Loucy (cell line): ENCODE data around the gene C4BPB.

Experiments
- H2AFZ ChIP-seq: fragments of 200-600 bp; sonication (generic); 2 replicates; pipeline ENCODE4 v1.6.0; 2016; ENCODE audit warnings: antibody characterized with exemption, mild to moderate bottlenecking, low read length, moderate library complexity
- H3F3A ChIP-seq: fragments of 200-600 bp; 2 replicates; pipeline ENCODE4 v1.6.0; 2016; ENCODE audit warnings: antibody characterized with exemption, low read depth, mild to moderate bottlenecking
- H3K27me3 ChIP-seq: fragments of 200-600 bp; sonication (generic); 2 replicates; pipeline ENCODE4 v1.6.1; 2014; ENCODE audit warnings: low read length, mild to moderate bottlenecking; ENCODE audit not compliant: insufficient read depth, poor library complexity, severe bottlenecking
- H3K36me3 ChIP-seq: fragments of 200-600 bp; sonication (generic); 2 replicates; pipeline ENCODE4 v1.6.1; 2016; ENCODE audit warnings: low read length; ENCODE audit not compliant: insufficient read depth
- H3K4me1 ChIP-seq: fragments of 200-600 bp; sonication (generic); 2 replicates; pipeline ENCODE4 v1.5.1; 2014; ENCODE audit warnings: low read length, mild to moderate bottlenecking; ENCODE audit not compliant: insufficient read depth, poor library complexity, severe bottlenecking
- H3K4me2 ChIP-seq: fragments of 200-600 bp; sonication (generic); 2 replicates; pipeline ENCODE4 v1.6.0; 2014; ENCODE audit warnings: antibody characterized with exemption, low read length, low read depth, mild to moderate bottlenecking; ENCODE audit not compliant: poor library complexity, severe bottlenecking
- H3K4me3 ChIP-seq: fragments of 200-600 bp; sonication (generic); 2 replicates; pipeline ENCODE4 v1.5.1; 2014; ENCODE audit warnings: low read length, mild to moderate bottlenecking, mixed read lengths; ENCODE audit not compliant: poor library complexity, severe bottlenecking
- H3K79me2 ChIP-seq: fragments of 200-600 bp; sonication (generic); 2 replicates; pipeline ENCODE4 v1.6.1; 2014; ENCODE audit warnings: low read length; ENCODE audit not compliant: insufficient read depth
- H3K9ac ChIP-seq: fragments of 200-600 bp; sonication (generic); 2 replicates; pipeline ENCODE4 v1.6.0; 2014; ENCODE audit warnings: mild to moderate bottlenecking, low read depth, low read length, moderate library complexity; ENCODE audit not compliant: poor library complexity, severe bottlenecking
- H3K9me2 ChIP-seq: fragments of 200-600 bp; sonication (generic); replicated peaks from 2 replicates; pipeline ENCODE4 v1.6.1; 2016; ENCODE audit warnings: low read depth, low read length, mixed read lengths
- H3K9me3 ChIP-seq: fragments of 200-600 bp; sonication (generic); 2 replicates; pipeline ENCODE4 v1.6.1; 2014; ENCODE audit warnings: mild to moderate bottlenecking, antibody characterized with exemption, low read length, low read depth; ENCODE audit not compliant: insufficient read depth
- H4K20me1 ChIP-seq: fragments of 200-600 bp; sonication (generic); 2 replicates; pipeline ENCODE4 v1.6.0; 2014; ENCODE audit warnings: antibody characterized with exemption, low read length, mild to moderate bottlenecking; ENCODE audit not compliant: insufficient read depth, poor library complexity, severe bottlenecking
- CTCF ChIP-seq: fragments of 200-600 bp; sonication (generic); conservative IDR thresholded peaks from 2 replicates; pipeline ENCODE4 v1.5.1; 2014; ENCODE audit warnings: mild to moderate bottlenecking, antibody characterized with exemption, low read length
- EZH2phosphoT487 ChIP-seq: fragments of 200-600 bp; IDR thresholded peaks from 2 replicates; pipeline ENCODE4 v1.6.1; 2018; ENCODE audit warnings: antibody characterized with exemption, mild to moderate bottlenecking, moderate library complexity, borderline replicate concordance

The C4BPB gene

GRCh38 chr1:207045453-207045852 is 43.2 kb upstream of the C4BPB start:
- Histone ChIP-seq H4K20me1 (peaks cover 10% of the 10 kb centered on the region), H3F3A (no peaks in the 10 kb centered on the region), H3K4me3 (no peak overlapping the region), H3K4me2 (peak overlapping the region; percentile 68), H3K9ac (no peak overlapping the region), H3K27me3 (no peaks in the 10 kb centered on the region), H3K9me2 (no peaks in the 10 kb centered on the region), H3K79me2 (peaks cover 35% of the 10 kb centered on the region), H2AFZ (no peak overlapping the region), H3K36me3 (no peaks in the 10 kb centered on the region), H3K9me3 (no peaks in the 10 kb centered on the region), H3K4me1 (no peaks in the 10 kb centered on the region)
- TF ChIP-seq EZH2phosphoT487, result no peak
- no peak for TF ChIP-seq CTCF

GRCh38 chr1:207047505-207047904 is 41.2 kb upstream of the C4BPB start:
- peaks cover 4% of the 10 kb centered on the region for H3K4me1 ChIP-seq
- no peaks in the 10 kb centered on the region for H3K27me3 ChIP-seq
- H3K79me2 ChIP-seq, result peaks cover 37% of the 10 kb centered on the region
- H3K4me3 ChIP-seq, result peak overlapping the region; percentile 23
- H3K9me3 ChIP-seq, result no peaks in the 10 kb centered on the region
- H3F3A ChIP-seq, result no peaks in the 10 kb centered on the region
- H3K4me2 ChIP-seq, result peak overlapping the region; percentile 68
- no peaks in the 10 kb centered on the region for H3K9me2 ChIP-seq
- peaks cover 10% of the 10 kb centered on the region for H4K20me1 ChIP-seq
- TF ChIP-seq CTCF (no peak), EZH2phosphoT487 (no peak)
- no peak overlapping the region for H3K9ac ChIP-seq
- H2AFZ ChIP-seq, result no peak overlapping the region
- no peaks in the 10 kb centered on the region for H3K36me3 ChIP-seq

- no peaks in the 10 kb centered on the region for H3K9me2 ChIP-seq
- peaks cover 10% of the 10 kb centered on the region for H4K20me1 ChIP-seq
- H2AFZ ChIP-seq, result no peak overlapping the region
- peaks cover 4% of the 10 kb centered on the region for H3K4me1 ChIP-seq
- H3K9ac ChIP-seq, result no peak overlapping the region
- H3K36me3 ChIP-seq, result no peaks in the 10 kb centered on the region
- no peaks in the 10 kb centered on the region for H3K27me3 ChIP-seq
- H3K79me2 ChIP-seq, result peaks cover 37% of the 10 kb centered on the region
- peak overlapping the region; percentile 68 for H3K4me2 ChIP-seq
- no peaks in the 10 kb centered on the region for H3F3A ChIP-seq
- H3K4me3 ChIP-seq, result peak overlapping the region; percentile 23
- TF ChIP-seq CTCF, result no peak
- TF ChIP-seq EZH2phosphoT487, result no peak
- no peaks in the 10 kb centered on the region for H3K9me3 ChIP-seq
Observed at GRCh38 chr1:207048041-207048440, 40.6 kb upstream of the C4BPB start.
